Karpas-422 (cell line): ENCODE measurements around the gene HPN. TPM values are rescaled to one million over a fixed set of nuclear protein-coding genes. Genes with fewer than 3 reads are reported as not detected.
"Not testable (repeated sequence)": the region's sequence is repeated elsewhere in the genome, so short reads cannot be mapped to it uniquely, and the experiment has no call there.

ENCODE experiments used
- DNase-seq: peaks from one replicate; pipeline ENCODE4 v3.0.0-alpha.2; 2015
- H2AFZ ChIP-seq: fragments of 200-600 bp; sonication (generic); 2 replicates; pipeline ENCODE4 v1.6.1; 2014; ENCODE audit warnings: antibody characterized with exemption, low read length, mixed read lengths
- H3K27ac ChIP-seq: fragments of 200-600 bp; sonication (generic); 2 replicates; pipeline ENCODE4 v1.5.1; 2014; ENCODE audit warnings: mild to moderate bottlenecking, low read length, moderate library complexity
- H3K27me3 ChIP-seq: fragments of 200-600 bp; sonication (generic); 2 replicates; pipeline ENCODE4 v1.6.1; 2014; ENCODE audit warnings: low read length, mixed read lengths
- H3K36me3 ChIP-seq: fragments of 200-600 bp; sonication (generic); 2 replicates; pipeline ENCODE4 v1.6.1; 2014; ENCODE audit warnings: low read length, mixed read lengths; ENCODE audit not compliant: insufficient read depth
- H3K4me1 ChIP-seq: fragments of 200-600 bp; sonication (generic); 2 replicates; pipeline ENCODE4 v1.6.1; 2014; ENCODE audit warnings: mild to moderate bottlenecking, low read length, mixed read lengths
- H3K4me2 ChIP-seq: fragments of 200-600 bp; sonication (generic); 2 replicates; pipeline ENCODE4 v1.6.1; 2014; ENCODE audit warnings: low read length, low read depth, mild to moderate bottlenecking; ENCODE audit not compliant: poor library complexity, severe bottlenecking
- H3K4me3 ChIP-seq: fragments of 200-600 bp; sonication (generic); 2 replicates; pipeline ENCODE4 v1.5.1; 2014; ENCODE audit warnings: mild to moderate bottlenecking, antibody characterized with exemption, low read length, mixed read lengths
- H3K79me2 ChIP-seq: fragments of 200-600 bp; sonication (generic); 2 replicates; pipeline ENCODE4 v1.6.1; 2014; ENCODE audit warnings: mild to moderate bottlenecking, low read length, mixed read lengths
- H3K9ac ChIP-seq: fragments of 200-600 bp; sonication (generic); 2 replicates; pipeline ENCODE4 v1.6.0; 2014; ENCODE audit warnings: low read length
- H3K9me2 ChIP-seq: fragments of 200-600 bp; sonication (generic), shearing (Covaris generic); replicated peaks from 2 replicates; pipeline ENCODE4 v1.6.0; 2014; ENCODE audit warnings: mild to moderate bottlenecking, low read length, moderate library complexity; ENCODE audit not compliant: insufficient read depth
- H3K9me3 ChIP-seq: fragments of 300-700, 200-600 bp; sonication (generic); 2 replicates; pipeline ENCODE4 v1.6.1; 2014; ENCODE audit warnings: low read length, mixed read lengths
- H4K20me1 ChIP-seq: fragments of 200-600 bp; sonication (generic); 2 replicates; pipeline ENCODE4 v1.6.1; 2014; ENCODE audit warnings: mild to moderate bottlenecking, antibody characterized with exemption, low read length, low read depth; ENCODE audit not compliant: insufficient read depth
- total RNA-seq: library from RNA; depleted of rRNA; stranded (reverse); fragments of >200 nt; shearing (Covaris generic); gene quantifications from 2 replicates; pipeline ENCODE4 v1.2.3, GENCODE V29; 2014; ENCODE audit warnings: low replicate concordance

Gene HPN
- total RNA-seq, 1 experiment from 2014 or later: 0.11 TPM

DNA sequence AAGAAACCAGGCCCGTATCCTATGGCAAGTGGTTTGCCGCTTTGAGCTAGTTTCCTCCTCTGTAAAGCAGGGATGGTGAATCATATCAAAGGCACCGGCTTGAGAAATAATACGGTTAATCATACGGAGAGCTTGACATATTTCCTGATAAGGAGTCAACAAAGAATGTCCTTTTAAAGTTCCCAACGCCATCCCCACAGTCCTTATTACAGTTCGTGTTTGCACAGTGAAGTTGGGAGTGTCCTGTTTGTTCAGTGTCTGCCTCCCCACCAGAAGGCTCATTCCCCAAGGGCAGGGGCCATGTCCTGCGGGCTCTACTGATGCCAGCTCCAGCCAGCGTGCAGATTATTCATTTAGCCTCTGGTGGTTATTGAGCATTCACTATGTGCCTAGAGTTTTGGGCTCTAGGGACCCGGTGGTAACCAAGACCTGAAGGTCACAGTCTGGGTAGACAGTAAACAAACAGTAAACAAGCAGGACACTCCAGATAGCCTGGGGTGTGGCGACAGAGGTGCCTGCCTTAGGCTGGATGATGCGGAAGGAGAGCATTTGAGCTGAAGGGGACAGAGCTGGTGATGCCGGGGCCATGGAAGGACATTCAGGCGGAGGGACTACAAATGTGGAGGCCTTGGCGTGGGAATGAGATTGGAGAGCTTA lies 35.1 kb upstream of the HPN start:
- peaks cover 16% of the 10 kb centered on the region for H3K36me3 ChIP-seq
- H3K4me2 ChIP-seq: no peak overlapping the region
- no peaks in the 10 kb centered on the region for H3K9me3 ChIP-seq
- H3K9ac ChIP-seq: no peak overlapping the region
- DNase-seq: no peak
- peaks cover 40% of the 10 kb centered on the region for H4K20me1 ChIP-seq
- no peak overlapping the region for H3K4me3 ChIP-seq
- no peak overlapping the region for H3K27ac ChIP-seq
- H3K4me1 ChIP-seq: peaks cover 22% of the 10 kb centered on the region
- H2AFZ ChIP-seq: no peak overlapping the region
- H3K27me3 ChIP-seq: no peaks in the 10 kb centered on the region
- no peaks in the 10 kb centered on the region for H3K9me2 ChIP-seq
- peaks cover 52% of the 10 kb centered on the region for H3K79me2 ChIP-seq

DNA sequence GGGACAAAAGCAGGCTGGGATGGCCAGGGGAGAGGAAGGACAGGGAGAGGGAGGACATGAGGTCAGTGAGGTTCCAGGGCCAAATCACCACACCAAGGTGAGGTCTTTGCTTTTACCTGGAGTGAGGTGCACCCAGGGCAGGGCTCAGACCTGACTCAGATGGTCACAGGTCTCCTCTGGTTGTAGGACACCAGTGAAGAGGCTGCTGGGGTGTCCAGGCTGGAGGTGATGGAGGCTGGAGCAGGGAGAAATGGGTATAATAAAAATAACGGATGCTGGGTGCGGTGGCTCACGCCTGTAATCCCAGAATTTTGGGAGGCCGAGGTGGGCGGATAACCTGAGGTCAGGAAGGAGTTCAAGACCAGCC lies 34.5 kb upstream of the HPN start:
- Histone ChIP-seq H3K27me3 (no peaks in the 10 kb centered on the region), H3K4me2 (no peak overlapping the region), H3K9me2 (no peaks in the 10 kb centered on the region), H3K79me2 (peaks cover 47% of the 10 kb centered on the region), H3K4me3 (no peak overlapping the region), H2AFZ (no peak overlapping the region), H4K20me1 (peaks cover 38% of the 10 kb centered on the region), H3K9me3 (no peaks in the 10 kb centered on the region), H3K27ac (no peak overlapping the region), H3K4me1 (peaks cover 17% of the 10 kb centered on the region), H3K9ac (no peak overlapping the region), H3K36me3 (peaks cover 16% of the 10 kb centered on the region)
- no peak for DNase-seq

- H3K4me3 ChIP-seq, H3K9ac ChIP-seq, DNase-seq, H3K9me3 ChIP-seq, H3K27me3 ChIP-seq, H3K9me2 ChIP-seq, H3K27ac ChIP-seq, H3K4me2 ChIP-seq, H2AFZ ChIP-seq: not testable (repeated sequence)
- Histone ChIP-seq H3K36me3 (peaks cover 20% of the 10 kb centered on the region), H3K4me1 (peaks cover 13% of the 10 kb centered on the region), H4K20me1 (peaks cover 33% of the 10 kb centered on the region), H3K79me2 (peaks cover 43% of the 10 kb centered on the region)
Observed at GRCh38 chr19:35007427-35007826, 34.1 kb upstream of the HPN start.

- no peak overlapping the region for H3K27ac ChIP-seq
Observed at GRCh38 chr19:35008891-35009341, 32.6 kb upstream of the HPN start.

GRCh38 chr19:35009424-35010415 lies 31.8 kb upstream of the HPN start:
- Histone ChIP-seq H3K4me2 (no peak overlapping the region), H3K4me1 (no peaks in the 10 kb centered on the region)

More at GRCh38 chr19:35008891-35009341, 32.6 kb upstream of the HPN start:
- Histone ChIP-seq H2AFZ (no peak overlapping the region), H4K20me1 (peaks cover 23% of the 10 kb centered on the region), H3K79me2 (peaks cover 28% of the 10 kb centered on the region), H3K4me3 (no peak overlapping the region), H3K4me1 (no peaks in the 10 kb centered on the region), H3K4me2 (no peak overlapping the region), H3K9me2 (no peaks in the 10 kb centered on the region), H3K9ac (no peak overlapping the region), H3K27me3 (no peaks in the 10 kb centered on the region), H3K36me3 (peaks cover 24% of the 10 kb centered on the region), H3K9me3 (no peaks in the 10 kb centered on the region)
- no peak for DNase-seq

DNA sequence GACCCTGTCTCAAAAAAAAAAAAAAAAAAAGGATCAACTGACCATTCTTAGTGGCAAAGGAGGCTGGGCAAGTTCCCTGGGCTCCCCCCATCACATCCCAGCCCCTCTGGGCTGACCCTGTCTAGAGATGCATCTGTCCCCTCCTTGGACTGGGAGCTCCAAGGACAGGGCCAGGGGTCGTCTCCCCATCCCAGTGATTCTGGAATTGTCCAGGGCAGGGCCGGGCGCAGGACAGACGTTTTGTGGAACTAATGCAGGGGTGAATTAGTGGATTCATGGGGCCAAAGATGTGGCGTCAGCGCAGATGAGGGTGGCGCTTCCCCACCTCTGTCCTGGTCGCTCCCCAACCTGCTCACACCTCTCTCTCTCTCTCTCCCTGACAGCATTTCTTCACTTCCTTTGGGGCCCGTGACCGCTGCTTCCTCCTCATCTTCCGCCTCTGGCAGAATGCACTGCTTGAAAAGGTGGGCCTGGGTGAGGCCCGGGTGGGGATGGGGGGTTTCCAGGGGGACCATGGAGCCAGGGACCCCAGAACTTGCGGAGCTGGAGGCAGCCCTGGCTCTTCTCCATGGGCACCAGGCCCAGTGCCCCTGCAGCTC lies 30.3 kb upstream of the HPN start:
- H3K9me2 ChIP-seq: no peaks in the 10 kb centered on the region
- H3K36me3 ChIP-seq: peaks cover 24% of the 10 kb centered on the region
- no peak overlapping the region for H3K4me3 ChIP-seq
- H3K9ac ChIP-seq: no peak overlapping the region
- H3K4me2 ChIP-seq: no peak overlapping the region
- H3K27me3 ChIP-seq: no peaks in the 10 kb centered on the region
- H3K27ac ChIP-seq: no peak overlapping the region
- no peak for DNase-seq
- H3K79me2 ChIP-seq: peaks cover 9% of the 10 kb centered on the region
- H3K4me1 ChIP-seq: no peaks in the 10 kb centered on the region
- H2AFZ ChIP-seq: no peak overlapping the region
- peaks cover 5% of the 10 kb centered on the region; the same call in 1 of the 2 replicates for H4K20me1 ChIP-seq
- H3K9me3 ChIP-seq: no peaks in the 10 kb centered on the region

More at GRCh38 chr19:35009424-35010415, 31.8 kb upstream of the HPN start:
- Histone ChIP-seq H4K20me1 (peaks cover 15% of the 10 kb centered on the region), H3K9me2 (no peaks in the 10 kb centered on the region), H3K36me3 (peaks cover 17% of the 10 kb centered on the region), H3K27ac (no peak overlapping the region), H3K9ac (no peak overlapping the region), H2AFZ (no peak overlapping the region), H3K4me3 (no peak overlapping the region), H3K79me2 (peaks cover 20% of the 10 kb centered on the region), H3K27me3 (no peaks in the 10 kb centered on the region), H3K9me3 (no peaks in the 10 kb centered on the region)
- no peak for DNase-seq

DNA sequence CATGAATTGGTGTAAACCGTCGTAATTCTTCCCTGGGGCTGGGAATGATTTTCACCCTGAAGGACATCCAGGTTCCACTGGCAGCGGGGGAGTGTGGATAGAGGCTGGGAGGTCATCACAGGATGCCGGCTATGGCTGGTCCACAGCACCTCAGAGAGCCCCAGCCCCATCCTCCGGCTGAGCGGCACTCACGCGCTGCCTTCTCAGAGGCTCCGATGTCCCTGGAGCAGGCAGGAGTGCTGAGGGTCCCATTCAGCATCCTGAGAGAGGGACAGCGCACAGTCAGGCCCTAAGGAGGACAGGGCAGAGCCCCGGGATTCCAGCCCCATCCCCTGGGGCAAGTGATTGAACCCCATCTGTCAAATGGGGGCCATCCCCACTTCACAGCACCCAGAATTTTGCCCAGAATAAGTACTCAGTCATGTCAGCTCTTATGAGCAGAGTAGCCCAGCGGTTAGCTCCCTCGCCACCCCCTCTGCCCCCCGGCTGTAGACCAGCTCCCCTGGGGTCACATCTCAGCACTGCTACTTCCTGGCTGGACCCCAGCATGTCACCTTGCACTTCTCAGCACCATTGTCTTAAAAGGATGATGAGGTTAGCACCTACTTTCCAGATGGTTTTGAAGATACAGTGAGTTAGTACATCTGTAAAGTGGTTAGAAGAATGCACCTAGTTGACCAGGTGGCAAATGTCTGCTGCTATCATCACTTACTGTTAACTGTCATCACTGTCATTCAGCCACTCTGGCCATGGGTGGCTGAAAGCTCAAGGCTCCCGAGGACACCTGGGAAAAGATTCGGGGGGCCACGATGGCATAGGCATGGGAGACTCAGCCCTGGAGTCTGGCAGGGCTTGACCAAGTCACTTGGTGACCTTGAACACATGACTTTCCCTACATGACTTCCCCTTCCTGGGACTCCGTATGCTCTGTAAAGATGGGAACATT lies 29.5 kb upstream of the HPN start:
- Histone ChIP-seq H3K79me2 (peaks cover under 1% of the 10 kb centered on the region), H3K9ac (no peak overlapping the region), H3K27ac (no peak overlapping the region), H3K9me3 (no peaks in the 10 kb centered on the region), H4K20me1 (peaks cover 5% of the 10 kb centered on the region; the same call in 1 of the 2 replicates), H3K27me3 (no peaks in the 10 kb centered on the region), H3K36me3 (peaks cover 18% of the 10 kb centered on the region), H3K4me3 (no peak overlapping the region), H3K9me2 (no peaks in the 10 kb centered on the region), H3K4me1 (no peaks in the 10 kb centered on the region), H2AFZ (no peak overlapping the region), H3K4me2 (no peak overlapping the region)
- no peak for DNase-seq
